ENCODE measurements around the gene TSPAN12.

- no peak for TF ChIP-seq CTCF (conservative IDR thresholded peaks at IDR 0.05; ENCODE audit: low read depth, low read length)
- TF ChIP-seq POLR2A (IDR thresholded peaks at IDR 0.05; ENCODE audit: low read depth, low read length): no peak
- TF ChIP-seq MXI1 (IDR thresholded peaks at IDR 0.05; ENCODE audit: borderline replicate concordance, low read depth, low read length): no peak
- no peak for TF ChIP-seq NFE2L2 (IDR thresholded peaks at IDR 0.05; ENCODE audit: low read depth, low read length)
- no peak for TF ChIP-seq RAD21 (IDR thresholded peaks at IDR 0.05; ENCODE audit: low read length)
- no peak for TF ChIP-seq SMC3 (IDR thresholded peaks at IDR 0.05; ENCODE audit: low read depth, low read length)
- no peak for TF ChIP-seq CEBPB (IDR thresholded peaks at IDR 0.05; ENCODE audit: low read depth, low read length)
These were observed 116.4 kb downstream of the TSPAN12 start for GRCh38 chr7:120741371-120742042.
